ENCODE data around the gene CCDC182.

Gene CCDC182

GRCh38 chr17:57749701-57750100, 4.6 kb upstream of the CCDC182 start:
- Histone ChIP-seq H3K4me3 (ENCODE audit: low read depth, low read length, poor library complexity, severe bottlenecking) (no peak overlapping the region), H2AFZ (ENCODE audit: low read length) (no peak overlapping the region), H3K4me2 (ENCODE audit: low read length) (no peak overlapping the region), H3F3A (ENCODE audit: insufficient read depth, low read length) (no peaks in the 10 kb centered on the region), H3K79me2 (ENCODE audit: insufficient read depth, low read length) (no peaks in the 10 kb centered on the region), H3K9me3 (ENCODE audit: low read length) (no peaks in the 10 kb centered on the region), H3K9ac (ENCODE audit: low read length) (no peak overlapping the region), H3K36me3 (ENCODE audit: insufficient read depth, low read length) (no peaks in the 10 kb centered on the region), H4K20me1 (ENCODE audit: insufficient read depth, low read length) (no peaks in the 10 kb centered on the region), H3K9me2 (ENCODE audit: low read depth, low read length) (no peaks in the 10 kb centered on the region), H3K27ac (ENCODE audit: low read depth, low read length, poor library complexity, severe bottlenecking) (no peak overlapping the region), H3K27me3 (ENCODE audit: insufficient read depth, low read length) (no peaks in the 10 kb centered on the region; the same call in 1 of the 2 replicates), H3K4me1 (ENCODE audit: insufficient read depth, low read length, severe bottlenecking) (peaks cover 6% of the 10 kb centered on the region)
- TF ChIP-seq EZH2 (IDR thresholded peaks at IDR 0.05; ENCODE audit: borderline replicate concordance, low read length) = no peak
- TF ChIP-seq CTCF (IDR thresholded peaks at IDR 0.05; ENCODE audit: low read length) = no peak

GRCh38 chr17:57747221-57748017, 2.3 kb upstream of the CCDC182 start:
- TF ChIP-seq CTCF (IDR thresholded peaks at IDR 0.05; ENCODE audit: low read length) = peak; percentile 94
- TF ChIP-seq EZH2 (IDR thresholded peaks at IDR 0.05; ENCODE audit: borderline replicate concordance, low read length) = no peak
- Histone ChIP-seq H2AFZ (ENCODE audit: low read length) (no peak overlapping the region), H3K79me2 (ENCODE audit: insufficient read depth, low read length) (no peaks in the 10 kb centered on the region), H3K9me3 (ENCODE audit: low read length) (no peaks in the 10 kb centered on the region), H3K4me3 (ENCODE audit: low read depth, low read length, poor library complexity, severe bottlenecking) (no peak overlapping the region), H3K4me2 (ENCODE audit: low read length) (no peak overlapping the region), H3K27me3 (ENCODE audit: insufficient read depth, low read length) (no peaks in the 10 kb centered on the region; the same call in 1 of the 2 replicates), H3K4me1 (ENCODE audit: insufficient read depth, low read length, severe bottlenecking) (peaks cover 6% of the 10 kb centered on the region), H4K20me1 (ENCODE audit: insufficient read depth, low read length) (no peaks in the 10 kb centered on the region), H3K9ac (ENCODE audit: low read length) (no peak overlapping the region), H3F3A (ENCODE audit: insufficient read depth, low read length) (no peaks in the 10 kb centered on the region), H3K27ac (ENCODE audit: low read depth, low read length, poor library complexity, severe bottlenecking) (no peak overlapping the region), H3K9me2 (ENCODE audit: low read depth, low read length) (no peaks in the 10 kb centered on the region), H3K36me3 (ENCODE audit: insufficient read depth, low read length) (no peaks in the 10 kb centered on the region)

GRCh38 chr17:57746221-57746620, 1.1 kb upstream of the CCDC182 start:
- TF ChIP-seq CTCF (IDR thresholded peaks at IDR 0.05; ENCODE audit: low read length) (no peak), EZH2 (IDR thresholded peaks at IDR 0.05; ENCODE audit: borderline replicate concordance, low read length) (no peak)
- H3K4me2 ChIP-seq (ENCODE audit: low read length) = no peak overlapping the region

More at GRCh38 chr17:57746221-57746620, 1.1 kb upstream of the CCDC182 start:
- no peak overlapping the region for H2AFZ ChIP-seq (ENCODE audit: low read length)
- H3K27me3 ChIP-seq (ENCODE audit: insufficient read depth, low read length) = no peaks in the 10 kb centered on the region; the same call in 1 of the 2 replicates
- H3K36me3 ChIP-seq (ENCODE audit: insufficient read depth, low read length) = no peaks in the 10 kb centered on the region
- H3K4me1 ChIP-seq (ENCODE audit: insufficient read depth, low read length, severe bottlenecking) = peaks cover 6% of the 10 kb centered on the region
- H3K9ac ChIP-seq (ENCODE audit: low read length) = no peak overlapping the region
- no peaks in the 10 kb centered on the region for H3F3A ChIP-seq (ENCODE audit: insufficient read depth, low read length)
- no peaks in the 10 kb centered on the region for H3K9me3 ChIP-seq (ENCODE audit: low read length)
- H3K9me2 ChIP-seq (ENCODE audit: low read depth, low read length) = no peaks in the 10 kb centered on the region
- H3K79me2 ChIP-seq (ENCODE audit: insufficient read depth, low read length) = no peaks in the 10 kb centered on the region
- H3K27ac ChIP-seq (ENCODE audit: low read depth, low read length, poor library complexity, severe bottlenecking) = no peak overlapping the region
- no peak overlapping the region for H3K4me3 ChIP-seq (ENCODE audit: low read depth, low read length, poor library complexity, severe bottlenecking)
- no peaks in the 10 kb centered on the region for H4K20me1 ChIP-seq (ENCODE audit: insufficient read depth, low read length)
